ENCODE results near the gene MED16. TPM values are rescaled to one million over a fixed set of nuclear protein-coding genes. Genes with fewer than 3 reads are reported as not detected.
"Not testable (repeated sequence)": the region's sequence is repeated elsewhere in the genome, so short reads cannot be mapped to it uniquely, and the experiment has no call there.

The MED16 gene
- total RNA-seq, 1 experiment from 2014 or later: 22.4 TPM

GRCh38 chr19:855566-856120, 37.3 kb downstream of the MED16 start:
- H3K27me3 Mint-ChIP-seq (ENCODE audit: unreplicated experiment): peaks cover 8% of the 10 kb centered on the region
- no TSS peak for BruUV-seq (replicated peaks)
- H3K27ac Mint-ChIP-seq (ENCODE audit: unreplicated experiment): no peak overlapping the region
- no peak overlapping the region for H3K4me3 Mint-ChIP-seq (ENCODE audit: low read depth, unreplicated experiment)
- TF ChIP-seq, protein P1, sequence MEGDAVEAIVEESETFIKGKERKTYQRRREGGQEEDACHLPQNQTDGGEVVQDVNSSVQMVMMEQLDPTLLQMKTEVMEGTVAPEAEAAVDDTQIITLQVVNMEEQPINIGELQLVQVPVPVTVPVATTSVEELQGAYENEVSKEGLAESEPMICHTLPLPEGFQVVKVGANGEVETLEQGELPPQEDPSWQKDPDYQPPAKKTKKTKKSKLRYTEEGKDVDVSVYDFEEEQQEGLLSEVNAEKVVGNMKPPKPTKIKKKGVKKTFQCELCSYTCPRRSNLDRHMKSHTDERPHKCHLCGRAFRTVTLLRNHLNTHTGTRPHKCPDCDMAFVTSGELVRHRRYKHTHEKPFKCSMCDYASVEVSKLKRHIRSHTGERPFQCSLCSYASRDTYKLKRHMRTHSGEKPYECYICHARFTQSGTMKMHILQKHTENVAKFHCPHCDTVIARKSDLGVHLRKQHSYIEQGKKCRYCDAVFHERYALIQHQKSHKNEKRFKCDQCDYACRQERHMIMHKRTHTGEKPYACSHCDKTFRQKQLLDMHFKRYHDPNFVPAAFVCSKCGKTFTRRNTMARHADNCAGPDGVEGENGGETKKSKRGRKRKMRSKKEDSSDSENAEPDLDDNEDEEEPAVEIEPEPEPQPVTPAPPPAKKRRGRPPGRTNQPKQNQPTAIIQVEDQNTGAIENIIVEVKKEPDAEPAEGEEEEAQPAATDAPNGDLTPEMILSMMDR (IDR thresholded peaks at IDR 0.05; ENCODE audit: unreplicated experiment): no peak
- peaks cover 8% of the 10 kb centered on the region for H3K36me3 Mint-ChIP-seq (ENCODE audit: insufficient read depth, unreplicated experiment)
- intact Hi-C loops (cut with micrococcal nuclease; ENCODE audit: unreplicated experiment): loop anchor here (2.0 kb wide), 1 partner anchor 65 kb away; no protein-coding TSS in a partner anchor
- DNase-seq: no peak
- no peaks in the 10 kb centered on the region for H3K9me3 Mint-ChIP-seq (ENCODE audit: low read depth, unreplicated experiment)
- CTCF ChIA-PET: no interaction called here
- no peaks in the 10 kb centered on the region for H3K4me1 Mint-ChIP-seq (ENCODE audit: low read depth, unreplicated experiment)

DNA sequence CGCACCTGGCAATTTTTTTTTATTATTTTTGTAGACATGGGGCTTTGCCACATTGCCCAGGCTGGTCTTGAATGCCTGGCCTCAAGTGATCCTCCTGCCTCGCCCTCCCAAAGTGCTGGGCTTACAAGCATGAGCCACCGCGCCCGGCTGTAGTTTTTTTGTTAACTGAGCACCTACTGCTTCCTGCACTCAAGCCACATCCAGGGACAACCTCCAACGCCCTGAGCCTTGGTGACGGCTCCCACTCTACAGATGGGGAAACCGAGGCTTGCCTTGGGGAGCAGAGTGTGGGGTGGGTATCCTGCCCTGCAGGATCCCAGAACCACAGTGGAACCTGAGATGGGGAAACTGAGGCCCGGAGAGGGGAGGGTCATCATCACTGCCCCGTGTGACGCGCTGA, 37.8 kb downstream of the MED16 start:
- BruUV-seq (replicated peaks): no TSS peak
- Mint-ChIP-seq H3K27ac (ENCODE audit: unreplicated experiment) (no peak overlapping the region), H3K4me3 (ENCODE audit: low read depth, unreplicated experiment) (no peak overlapping the region), H3K27me3 (ENCODE audit: unreplicated experiment) (peaks cover 8% of the 10 kb centered on the region), H3K4me1 (ENCODE audit: low read depth, unreplicated experiment) (no peaks in the 10 kb centered on the region), H3K9me3 (ENCODE audit: low read depth, unreplicated experiment) (no peaks in the 10 kb centered on the region), H3K36me3 (ENCODE audit: insufficient read depth, unreplicated experiment) (peaks cover 6% of the 10 kb centered on the region)
- intact Hi-C loops (cut with micrococcal nuclease; ENCODE audit: unreplicated experiment): no loop called here
- CTCF ChIA-PET: no interaction called here
- no peak for DNase-seq
- TF ChIP-seq, protein P1 (IDR thresholded peaks at IDR 0.05; ENCODE audit: unreplicated experiment): no peak

GRCh38 chr19:854549-854948, 38.4 kb downstream of the MED16 start:
- Mint-ChIP-seq H3K9me3 (ENCODE audit: low read depth, unreplicated experiment) (no peaks in the 10 kb centered on the region), H3K4me3 (ENCODE audit: low read depth, unreplicated experiment) (no peak overlapping the region), H3K4me1 (ENCODE audit: low read depth, unreplicated experiment) (no peaks in the 10 kb centered on the region), H3K36me3 (ENCODE audit: insufficient read depth, unreplicated experiment) (peaks cover under 1% of the 10 kb centered on the region), H3K27ac (ENCODE audit: unreplicated experiment) (no peak overlapping the region), H3K27me3 (ENCODE audit: unreplicated experiment) (peaks cover 8% of the 10 kb centered on the region)
- DNase-seq: no peak
- intact Hi-C loops (cut with micrococcal nuclease; ENCODE audit: unreplicated experiment): no loop called here
- CTCF ChIA-PET: no interaction called here
- BruUV-seq (replicated peaks): no TSS peak
- TF ChIP-seq, protein P1 (IDR thresholded peaks at IDR 0.05; ENCODE audit: unreplicated experiment): no peak

DNA sequence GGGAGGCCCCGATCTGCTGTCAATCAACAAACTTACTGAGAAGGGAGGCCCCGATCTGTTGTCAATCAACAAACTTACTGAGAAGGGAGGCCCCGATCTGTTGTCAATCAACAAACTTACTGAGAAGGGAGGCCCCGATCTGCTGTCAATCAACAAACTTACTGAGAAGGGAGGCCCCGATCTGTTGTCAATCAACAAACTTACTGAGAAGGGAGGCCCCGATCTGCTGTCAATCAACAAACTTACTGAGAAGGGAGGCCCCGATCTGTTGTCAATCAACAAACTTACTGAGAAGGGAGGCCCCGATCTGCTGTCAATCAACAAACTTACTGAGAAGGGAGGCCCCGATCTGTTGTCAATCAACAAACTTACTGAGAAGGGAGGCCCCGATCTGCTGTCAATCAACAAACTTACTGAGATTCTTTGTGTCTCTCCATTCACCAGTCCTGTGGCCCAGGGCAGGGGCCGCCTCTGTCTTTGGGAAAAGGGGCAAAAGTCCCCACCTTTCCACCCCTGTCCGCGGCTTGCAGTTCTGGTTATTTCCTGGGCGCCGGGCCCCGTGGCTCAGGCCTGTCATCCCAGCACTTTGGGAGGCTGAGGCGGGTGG, 39.3 kb downstream of the MED16 start:
- CTCF ChIA-PET; H3K36me3 Mint-ChIP-seq (ENCODE audit: insufficient read depth, unreplicated experiment); intact Hi-C loops (cut with micrococcal nuclease; ENCODE audit: unreplicated experiment): not testable (repeated sequence)

GRCh38 chr19:853014-853585, 39.9 kb downstream of the MED16 start:
- no peaks in the 10 kb centered on the region for H3K9me3 Mint-ChIP-seq (ENCODE audit: low read depth, unreplicated experiment)
- TF ChIP-seq, protein P1 (IDR thresholded peaks at IDR 0.05; ENCODE audit: unreplicated experiment): no peak
- peaks cover 17% of the 10 kb centered on the region for H3K27me3 Mint-ChIP-seq (ENCODE audit: unreplicated experiment)

More for the DNA sequence above, 39.3 kb downstream of the MED16 start:
- not testable (repeated sequence) for H3K4me3 Mint-ChIP-seq (ENCODE audit: low read depth, unreplicated experiment); H3K9me3 Mint-ChIP-seq (ENCODE audit: low read depth, unreplicated experiment); H3K4me1 Mint-ChIP-seq (ENCODE audit: low read depth, unreplicated experiment); BruUV-seq (replicated peaks); H3K27ac Mint-ChIP-seq (ENCODE audit: unreplicated experiment); DNase-seq
- H3K27me3 Mint-ChIP-seq (ENCODE audit: unreplicated experiment): peaks cover 10% of the 10 kb centered on the region

More at GRCh38 chr19:853014-853585, 39.9 kb downstream of the MED16 start:
- CTCF ChIA-PET: no interaction called here
- no peak for DNase-seq
- no peak overlapping the region for H3K27ac Mint-ChIP-seq (ENCODE audit: unreplicated experiment)
- no peak overlapping the region for H3K4me3 Mint-ChIP-seq (ENCODE audit: low read depth, unreplicated experiment)
- intact Hi-C loops (cut with micrococcal nuclease; ENCODE audit: unreplicated experiment): no loop called here
- no TSS peak for BruUV-seq (replicated peaks)
- H3K36me3 Mint-ChIP-seq (ENCODE audit: insufficient read depth, unreplicated experiment): no peaks in the 10 kb centered on the region
- no peaks in the 10 kb centered on the region for H3K4me1 Mint-ChIP-seq (ENCODE audit: low read depth, unreplicated experiment)

Measured in Calu3 (cell line).